Stimulated activated CD4-positive, alpha-beta T cell treated with anti-CD3 and anti-CD28 coated beads, TNF-alpha, amount 100 ng/mL, for 1 hour (primary cell): ENCODE data around the gene ST8SIA5.

Experiments used
- DNase-seq, 3 donors: peaks; one replicate each; pipeline ENCODE4 v3.0.0-alpha.2; 2020; ENCODE audit warnings: low read depth in 3 of 3, low spot score in 1 of 3

ST8SIA5 gene

GRCh38 chr18:46632401-46633071, 124.3 kb downstream of the ST8SIA5 start:
- DNase-seq = no peak

- DNase-seq = no peak
These were observed 125.9 kb downstream of the ST8SIA5 start for GRCh38 chr18:46630991-46631390.

GRCh38 chr18:46630160-46630559, 126.7 kb downstream of the ST8SIA5 start:
- DNase-seq = no peak

GRCh38 chr18:46629361-46629760, 127.5 kb downstream of the ST8SIA5 start:
- DNase-seq = no peak

GRCh38 chr18:46628206-46628605, 128.6 kb downstream of the ST8SIA5 start:
- no peak for DNase-seq

GRCh38 chr18:46627136-46627535, 129.7 kb downstream of the ST8SIA5 start:
- no peak for DNase-seq

GRCh38 chr18:46625069-46625468, 131.8 kb downstream of the ST8SIA5 start:
- DNase-seq = no peak

- DNase-seq = no peak
These were observed 132.7 kb downstream of the ST8SIA5 start for GRCh38 chr18:46624127-46624526.

- DNase-seq = no peak
These were observed 133.3 kb downstream of the ST8SIA5 start for GRCh38 chr18:46623541-46623940.

- no peak for DNase-seq
These were observed 133.9 kb downstream of the ST8SIA5 start for GRCh38 chr18:46622999-46623398.

GRCh38 chr18:46622451-46622850, 134.4 kb downstream of the ST8SIA5 start:
- DNase-seq = no peak

- no peak for DNase-seq
These were observed 135.0 kb downstream of the ST8SIA5 start for GRCh38 chr18:46621871-46622270.

- DNase-seq = no peak
These were observed 135.6 kb downstream of the ST8SIA5 start for GRCh38 chr18:46621111-46621766.

- no peak for DNase-seq
These were observed 137.3 kb downstream of the ST8SIA5 start for GRCh38 chr18:46619559-46619958.
